ENCODE measurements around the gene MFAP3. TPM values are rescaled to one million over a fixed set of nuclear protein-coding genes. Genes with fewer than 3 reads are reported as not detected.
A peak's percentile ranks its signal among the peaks of the same experiment; 100 is the strongest.

MFAP3 gene
- total RNA-seq, 1 experiment from 2014 or later = 87.4 TPM

- peak; percentile 65 to 84 for DNase-seq (ENCODE audit: low read depth in 1 of 2, low spot score in 2 of 2)
- H3K36me3 ChIP-seq = no peaks in the 10 kb centered on the region
- no peaks in the 10 kb centered on the region for H3K9me3 ChIP-seq (replicated peaks)
- H3K27ac ChIP-seq = peak overlapping the region; percentile 29
- H3K4me1 ChIP-seq (replicated peaks) = peaks cover 37% of the 10 kb centered on the region
- H3K27me3 ChIP-seq (replicated peaks) = no peaks in the 10 kb centered on the region
- no peak overlapping the region for H3K4me3 ChIP-seq
Measured at GRCh38 chr5:154087260-154087659, 48.5 kb downstream of the MFAP3 start.

GRCh38 chr5:154088801-154089200, 50.0 kb downstream of the MFAP3 start:
- Histone ChIP-seq H3K36me3 (no peaks in the 10 kb centered on the region), H3K27ac (no peak overlapping the region), H3K4me1 (replicated peaks) (peaks cover 50% of the 10 kb centered on the region), H3K9me3 (replicated peaks) (no peaks in the 10 kb centered on the region), H3K27me3 (replicated peaks) (no peaks in the 10 kb centered on the region), H3K4me3 (no peak overlapping the region)
- DNase-seq (ENCODE audit: low read depth in 1 of 2, low spot score in 2 of 2) = no peak

GRCh38 chr5:154090656-154091055, 51.9 kb downstream of the MFAP3 start:
- Histone ChIP-seq H3K9me3 (replicated peaks) (no peaks in the 10 kb centered on the region), H3K27me3 (replicated peaks) (no peaks in the 10 kb centered on the region)

GRCh38 chr5:154092356-154093141, 53.8 kb downstream of the MFAP3 start:
- no peak overlapping the region for H3K4me3 ChIP-seq
- H3K27me3 ChIP-seq (replicated peaks) = no peaks in the 10 kb centered on the region
- H3K4me1 ChIP-seq (replicated peaks) = peaks cover 45% of the 10 kb centered on the region
- H3K27ac ChIP-seq = peak overlapping the region; percentile 47
- no peaks in the 10 kb centered on the region for H3K36me3 ChIP-seq
- H3K9me3 ChIP-seq (replicated peaks) = no peaks in the 10 kb centered on the region
- DNase-seq (ENCODE audit: low read depth in 1 of 2, low spot score in 2 of 2) = peak; percentile 72 to 87

More at GRCh38 chr5:154090656-154091055, 51.9 kb downstream of the MFAP3 start:
- no peak for DNase-seq (ENCODE audit: low read depth in 1 of 2, low spot score in 2 of 2)
- H3K27ac ChIP-seq = no peak overlapping the region
- H3K4me3 ChIP-seq = no peak overlapping the region
- no peaks in the 10 kb centered on the region for H3K36me3 ChIP-seq
- peaks cover 49% of the 10 kb centered on the region for H3K4me1 ChIP-seq (replicated peaks)

- H3K27ac ChIP-seq = no peak overlapping the region
- no peaks in the 10 kb centered on the region for H3K27me3 ChIP-seq (replicated peaks)
- H3K9me3 ChIP-seq (replicated peaks) = no peaks in the 10 kb centered on the region
Measured at GRCh38 chr5:154093142-154093532, 54.4 kb downstream of the MFAP3 start.

GRCh38 chr5:154095904-154096303, 57.1 kb downstream of the MFAP3 start:
- H3K27ac ChIP-seq = peak overlapping the region; percentile 2; the same call in 1 of the 2 replicates
- peak; percentile 52 to 55 for DNase-seq (ENCODE audit: low read depth in 1 of 2, low spot score in 2 of 2)
- no peaks in the 10 kb centered on the region for H3K27me3 ChIP-seq (replicated peaks)
- H3K9me3 ChIP-seq (replicated peaks) = no peaks in the 10 kb centered on the region
- no peak overlapping the region for H3K4me3 ChIP-seq
- H3K4me1 ChIP-seq (replicated peaks) = peaks cover 39% of the 10 kb centered on the region
- no peaks in the 10 kb centered on the region for H3K36me3 ChIP-seq

More at GRCh38 chr5:154093142-154093532, 54.4 kb downstream of the MFAP3 start:
- Histone ChIP-seq H3K36me3 (no peaks in the 10 kb centered on the region), H3K4me3 (no peak overlapping the region), H3K4me1 (replicated peaks) (peaks cover 39% of the 10 kb centered on the region)
- DNase-seq (ENCODE audit: low read depth in 1 of 2, low spot score in 2 of 2) = no peak

- no peak overlapping the region for H3K27ac ChIP-seq
- H3K4me3 ChIP-seq = no peak overlapping the region
- no peaks in the 10 kb centered on the region for H3K27me3 ChIP-seq (replicated peaks)
- H3K36me3 ChIP-seq = no peaks in the 10 kb centered on the region
- H3K4me1 ChIP-seq (replicated peaks) = peaks cover 29% of the 10 kb centered on the region
- no peak for DNase-seq (ENCODE audit: low read depth in 1 of 2, low spot score in 2 of 2)
- no peaks in the 10 kb centered on the region for H3K9me3 ChIP-seq (replicated peaks)
Measured at GRCh38 chr5:154097031-154097430, 58.3 kb downstream of the MFAP3 start.

- no peak for DNase-seq (ENCODE audit: low read depth in 1 of 2, low spot score in 2 of 2)
- Histone ChIP-seq H3K36me3 (no peaks in the 10 kb centered on the region), H3K4me1 (replicated peaks) (peaks cover 15% of the 10 kb centered on the region), H3K27ac (no peak overlapping the region), H3K4me3 (no peak overlapping the region), H3K9me3 (replicated peaks) (no peaks in the 10 kb centered on the region), H3K27me3 (replicated peaks) (no peaks in the 10 kb centered on the region)
Measured at GRCh38 chr5:154098465-154098864, 59.7 kb downstream of the MFAP3 start.

GRCh38 chr5:154101184-154101583, 62.4 kb downstream of the MFAP3 start:
- Histone ChIP-seq H3K36me3 (no peaks in the 10 kb centered on the region), H3K4me3 (no peak overlapping the region), H3K27ac (no peak overlapping the region), H3K27me3 (replicated peaks) (no peaks in the 10 kb centered on the region), H3K4me1 (replicated peaks) (peaks cover 3% of the 10 kb centered on the region), H3K9me3 (replicated peaks) (no peaks in the 10 kb centered on the region)
- no peak for DNase-seq (ENCODE audit: low read depth in 1 of 2, low spot score in 2 of 2)

GRCh38 chr5:154103233-154103632, 64.5 kb downstream of the MFAP3 start:
- Histone ChIP-seq H3K36me3 (no peaks in the 10 kb centered on the region), H3K9me3 (replicated peaks) (no peaks in the 10 kb centered on the region), H3K27ac (no peak overlapping the region), H3K27me3 (replicated peaks) (no peaks in the 10 kb centered on the region), H3K4me3 (no peak overlapping the region), H3K4me1 (replicated peaks) (no peaks in the 10 kb centered on the region)
- DNase-seq (ENCODE audit: low read depth in 1 of 2, low spot score in 2 of 2) = no peak

Other genes with a start within 250 kb of the MFAP3 start
- gene FAM114A2, start 57 bp upstream of the MFAP3 start, total RNA-seq (2014; rRNA removed; shearing (Covaris generic)) = 36.6 and 49.1 TPM in 2 replicates
- gene GALNT10, start 151.8 kb downstream of the MFAP3 start, total RNA-seq (2014; rRNA removed; shearing (Covaris generic)) = 41.6 and 61.9 TPM in 2 replicates